Measurements from ENCODE around the gene NSD2.

NSD2 gene

DNA sequence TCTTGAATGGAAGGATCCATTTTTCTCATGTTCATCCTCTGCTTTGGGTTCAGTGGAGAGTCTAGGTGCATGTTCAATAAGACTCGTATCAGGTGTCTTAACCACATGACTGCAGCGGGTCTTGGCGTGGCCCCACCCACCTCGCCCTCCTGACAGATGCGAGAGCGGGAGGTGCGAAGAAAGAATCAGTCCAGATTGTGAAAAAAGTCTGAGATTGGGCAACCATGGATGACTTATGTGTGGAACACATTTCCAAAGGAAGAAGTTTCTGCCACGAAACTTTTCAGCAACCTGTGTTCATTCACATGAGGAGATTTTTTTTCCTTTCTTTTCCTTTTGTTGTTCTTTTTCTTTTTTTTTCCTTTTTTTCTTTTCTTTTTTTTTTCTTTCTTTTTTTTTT, 66.8 kb downstream of the NSD2 start:
- Histone ChIP-seq H3K4me1 (ENCODE audit: control extremely low read depth in 1 of 4, control insufficient read depth in 4 of 4, insufficient read depth in 4 of 4, low read length in 3 of 4) (no peaks in the 10 kb centered on the region), H3K4me3 (ENCODE audit: control insufficient read depth in 1 of 7, extremely low read depth in 1 of 7, insufficient read depth in 4 of 7, low read depth in 2 of 7, low read length in 6 of 7) (no peak overlapping the region), H3K27ac (ENCODE audit: insufficient read depth in 1 of 2, low read depth in 1 of 2, low read length in 2 of 2, poor library complexity in 1 of 2, severe bottlenecking in 2 of 2) (no peak overlapping the region), H3K36me3 (ENCODE audit: control insufficient read depth in 4 of 4, insufficient read depth in 4 of 4, low read length in 3 of 4) (peaks cover 15 to 71% (median 54%) of the 10 kb centered on the region in 4 experiments), H3K27me3 (replicated peaks in 2 of 5; ENCODE audit: control insufficient read depth in 4 of 5, insufficient read depth in 5 of 5, low read length in 4 of 5) (no peaks in the 10 kb centered on the region), H3K9me3 (ENCODE audit: control extremely low read depth in 1 of 5, control insufficient read depth in 4 of 5, insufficient read depth in 2 of 5, low read depth in 1 of 5, low read length in 4 of 5) (no peaks in the 10 kb centered on the region)
- CTCF ChIA-PET = interaction anchor here (0.6 to 1.2 kb wide), 2 partner anchors 23 to 83 kb away, joined by 3 read pairs; no protein-coding TSS in a partner anchor
- POLR2A ChIA-PET = no interaction called here
- no peak for DNase-seq
- 98% methylated on average over 7 of the region's 8 CpGs for WGBS (ENCODE audit: insufficient coverage)

DNA sequence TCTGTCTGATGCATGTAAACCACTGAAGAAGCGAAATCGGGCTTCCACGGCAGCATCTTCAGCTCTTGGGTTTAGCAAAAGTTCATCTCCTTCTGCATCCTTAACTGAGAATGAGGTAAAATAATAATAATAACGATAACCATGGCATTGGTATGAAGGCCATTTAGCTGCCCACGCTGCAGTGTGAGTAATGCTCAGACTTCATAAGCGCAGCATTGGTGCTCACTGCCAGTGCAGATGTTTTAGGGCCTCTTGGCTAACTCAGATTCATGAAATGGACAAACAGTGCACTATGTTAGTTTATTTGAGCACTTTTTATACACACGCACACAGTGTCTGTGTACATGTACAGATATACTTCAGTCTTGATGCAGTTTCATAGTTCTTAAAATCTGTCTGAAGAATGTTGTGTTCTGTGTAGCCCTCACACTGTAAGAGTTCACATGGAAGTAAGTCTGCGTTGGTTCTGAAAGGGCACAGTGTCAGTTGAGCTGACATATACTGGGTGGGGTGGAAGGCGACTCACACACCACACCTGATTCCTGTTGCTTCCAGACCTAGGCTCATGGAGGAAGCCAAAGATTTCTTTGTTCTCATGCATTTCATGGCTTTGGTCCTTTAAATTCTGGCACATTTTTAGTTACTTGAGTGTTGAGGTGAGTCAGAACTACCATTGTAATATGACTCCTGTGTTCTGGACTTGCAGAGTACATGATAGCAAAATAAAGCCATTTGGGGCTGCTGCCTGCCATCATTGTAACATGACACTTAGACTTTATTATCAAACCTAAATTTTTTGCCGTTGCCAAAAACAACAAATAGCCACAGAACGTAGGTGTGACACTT, 68.7 kb downstream of the NSD2 start:
- Histone ChIP-seq H3K9me3 (ENCODE audit: control extremely low read depth in 1 of 5, control insufficient read depth in 4 of 5, insufficient read depth in 2 of 5, low read depth in 1 of 5, low read length in 4 of 5) (no peaks in the 10 kb centered on the region), H3K4me1 (ENCODE audit: control extremely low read depth in 1 of 4, control insufficient read depth in 4 of 4, insufficient read depth in 4 of 4, low read length in 3 of 4) (no peaks in the 10 kb centered on the region), H3K4me3 (ENCODE audit: control insufficient read depth in 1 of 7, extremely low read depth in 1 of 7, insufficient read depth in 4 of 7, low read depth in 2 of 7, low read length in 6 of 7) (no peak overlapping the region), H3K27me3 (replicated peaks in 2 of 5; ENCODE audit: control insufficient read depth in 4 of 5, insufficient read depth in 5 of 5, low read length in 4 of 5) (no peaks in the 10 kb centered on the region), H3K36me3 (ENCODE audit: control insufficient read depth in 4 of 4, insufficient read depth in 4 of 4, low read length in 3 of 4) (peaks cover 22 to 85% (median 57%) of the 10 kb centered on the region in 4 experiments), H3K27ac (ENCODE audit: insufficient read depth in 1 of 2, low read depth in 1 of 2, low read length in 2 of 2, poor library complexity in 1 of 2, severe bottlenecking in 2 of 2) (no peak overlapping the region)
- CTCF ChIA-PET = no interaction called here
- WGBS (ENCODE audit: insufficient coverage) = 96% methylated on average over 11 of the region's 11 CpGs
- POLR2A ChIA-PET = no interaction called here
- no peak for DNase-seq

DNA sequence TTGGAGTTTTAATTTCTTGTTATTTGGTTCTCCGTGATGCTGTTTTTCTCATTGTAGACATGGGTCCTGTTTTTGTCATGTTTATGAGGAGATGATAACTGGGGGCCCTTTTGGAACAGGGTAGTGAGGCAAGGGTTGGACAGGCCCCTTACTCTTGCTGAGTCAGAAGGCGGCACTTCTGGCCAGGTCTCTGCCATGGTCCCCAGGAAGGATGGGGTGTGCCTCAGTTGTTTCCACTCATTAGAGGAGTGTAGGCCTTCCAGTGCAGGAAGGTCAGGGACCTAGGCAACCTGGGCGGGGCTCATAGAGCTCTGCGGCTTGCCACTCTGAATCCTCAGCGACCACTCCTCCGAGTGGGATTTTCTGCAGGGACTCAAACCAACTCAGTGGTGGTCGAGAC, 69.4 kb downstream of the NSD2 start:
- POLR2A ChIA-PET = no interaction called here
- Histone ChIP-seq H3K36me3 (ENCODE audit: control insufficient read depth in 4 of 4, insufficient read depth in 4 of 4, low read length in 3 of 4) (peaks cover 22 to 85% (median 53%) of the 10 kb centered on the region in 4 experiments), H3K4me1 (ENCODE audit: control extremely low read depth in 1 of 4, control insufficient read depth in 4 of 4, insufficient read depth in 4 of 4, low read length in 3 of 4) (no peaks in the 10 kb centered on the region), H3K9me3 (ENCODE audit: control extremely low read depth in 1 of 5, control insufficient read depth in 4 of 5, insufficient read depth in 2 of 5, low read depth in 1 of 5, low read length in 4 of 5) (no peaks in the 10 kb centered on the region), H3K4me3 (ENCODE audit: control insufficient read depth in 1 of 7, extremely low read depth in 1 of 7, insufficient read depth in 4 of 7, low read depth in 2 of 7, low read length in 6 of 7) (no peak overlapping the region), H3K27me3 (replicated peaks in 2 of 5; ENCODE audit: control insufficient read depth in 4 of 5, insufficient read depth in 5 of 5, low read length in 4 of 5) (no peaks in the 10 kb centered on the region), H3K27ac (ENCODE audit: insufficient read depth in 1 of 2, low read depth in 1 of 2, low read length in 2 of 2, poor library complexity in 1 of 2, severe bottlenecking in 2 of 2) (no peak overlapping the region)
- DNase-seq = no peak
- 98% methylated on average over 6 of the region's 7 CpGs for WGBS (ENCODE audit: insufficient coverage)
- CTCF ChIA-PET = no interaction called here

DNA sequence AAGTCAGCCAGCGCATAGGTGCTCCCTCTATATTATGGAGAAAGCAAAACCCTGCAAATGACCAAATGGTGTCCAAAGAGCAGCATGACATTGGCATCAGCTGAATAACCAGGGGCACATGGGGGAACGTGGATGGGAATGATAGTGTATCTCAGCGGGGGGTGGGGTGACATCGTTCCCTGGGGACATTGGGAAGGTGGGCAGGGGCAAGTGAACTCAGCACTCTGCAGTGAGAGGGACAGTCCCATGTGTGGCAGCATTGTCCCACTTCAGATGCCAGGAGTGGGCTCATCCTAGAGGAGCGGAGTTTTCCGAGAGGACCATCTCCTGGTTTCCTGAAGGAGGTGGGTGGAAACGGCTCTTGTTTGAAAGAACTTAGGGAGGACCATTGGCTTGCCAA, 72.7 kb downstream of the NSD2 start:
- ChIA-PET POLR2A (no interaction called here), CTCF (no interaction called here)
- Histone ChIP-seq H3K9me3 (ENCODE audit: control extremely low read depth in 1 of 5, control insufficient read depth in 4 of 5, insufficient read depth in 2 of 5, low read depth in 1 of 5, low read length in 4 of 5) (no peaks in the 10 kb centered on the region), H3K4me3 (ENCODE audit: control insufficient read depth in 1 of 7, extremely low read depth in 1 of 7, insufficient read depth in 4 of 7, low read depth in 2 of 7, low read length in 6 of 7) (no peak overlapping the region), H3K36me3 (ENCODE audit: control insufficient read depth in 4 of 4, insufficient read depth in 4 of 4, low read length in 3 of 4) (peaks cover 17 to 88% (median 52%) of the 10 kb centered on the region in 4 experiments), H3K27me3 (replicated peaks in 2 of 5; ENCODE audit: control insufficient read depth in 4 of 5, insufficient read depth in 5 of 5, low read length in 4 of 5) (no peaks in the 10 kb centered on the region), H3K27ac (ENCODE audit: insufficient read depth in 1 of 2, low read depth in 1 of 2, low read length in 2 of 2, poor library complexity in 1 of 2, severe bottlenecking in 2 of 2) (no peak overlapping the region), H3K4me1 (ENCODE audit: control extremely low read depth in 1 of 4, control insufficient read depth in 4 of 4, insufficient read depth in 4 of 4, low read length in 3 of 4) (no peaks in the 10 kb centered on the region)
- DNase-seq = no peak
- WGBS (ENCODE audit: insufficient coverage) = 100% methylated on average over 3 of the region's 7 CpGs

DNA sequence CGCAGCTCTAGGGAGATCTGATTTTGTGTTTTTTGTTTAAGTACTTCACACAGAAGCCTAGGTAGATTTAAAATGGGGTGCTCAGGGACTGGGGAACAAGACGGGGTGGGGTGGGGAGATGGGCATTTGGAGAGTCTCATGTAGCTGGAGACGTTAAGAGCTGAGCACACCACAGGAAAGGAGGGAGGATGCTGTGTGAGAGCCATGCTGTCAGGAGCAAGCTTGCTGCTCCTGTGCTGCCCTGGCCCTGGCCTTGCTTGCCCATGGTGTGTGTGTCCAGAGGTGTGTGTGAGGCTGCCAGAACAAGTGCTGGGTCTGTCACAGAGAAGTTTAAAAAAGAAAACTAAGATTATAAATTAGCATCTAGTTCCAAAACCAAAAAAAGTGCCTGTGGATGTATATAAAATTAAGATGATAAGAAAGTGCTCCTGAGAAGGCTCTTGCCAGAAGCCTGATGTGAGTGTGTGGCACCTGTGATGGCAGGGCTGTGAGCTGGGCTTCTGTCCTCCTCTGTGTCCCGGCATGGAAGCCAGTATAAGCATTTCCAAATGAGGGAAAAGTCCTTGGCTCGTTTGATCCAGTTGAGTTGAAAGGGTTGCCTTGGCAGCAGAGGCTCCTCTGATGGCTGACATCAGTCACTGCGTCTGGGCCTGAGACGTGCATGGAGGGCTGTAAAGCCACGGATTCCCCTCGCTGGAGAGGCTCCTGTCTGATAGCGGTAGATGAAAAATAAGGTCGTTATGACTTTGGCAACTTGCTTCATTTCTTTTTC, 74.1 kb downstream of the NSD2 start:
- Histone ChIP-seq H3K9me3 (ENCODE audit: control extremely low read depth in 1 of 5, control insufficient read depth in 4 of 5, insufficient read depth in 2 of 5, low read depth in 1 of 5, low read length in 4 of 5) (no peaks in the 10 kb centered on the region), H3K36me3 (ENCODE audit: control insufficient read depth in 4 of 4, insufficient read depth in 4 of 4, low read length in 3 of 4) (peaks cover 15 to 84% (median 46%) of the 10 kb centered on the region in 4 experiments), H3K4me3 (ENCODE audit: control insufficient read depth in 1 of 7, extremely low read depth in 1 of 7, insufficient read depth in 4 of 7, low read depth in 2 of 7, low read length in 6 of 7) (no peak overlapping the region), H3K4me1 (ENCODE audit: control extremely low read depth in 1 of 4, control insufficient read depth in 4 of 4, insufficient read depth in 4 of 4, low read length in 3 of 4) (no peaks in the 10 kb centered on the region), H3K27ac (ENCODE audit: insufficient read depth in 1 of 2, low read depth in 1 of 2, low read length in 2 of 2, poor library complexity in 1 of 2, severe bottlenecking in 2 of 2) (no peak overlapping the region), H3K27me3 (replicated peaks in 2 of 5; ENCODE audit: control insufficient read depth in 4 of 5, insufficient read depth in 5 of 5, low read length in 4 of 5) (no peaks in the 10 kb centered on the region)
- POLR2A ChIA-PET = interaction anchor here (0.8 kb wide), 1 partner anchor 21 kb away, joined by 7 read pairs; no protein-coding TSS in a partner anchor
- CTCF ChIA-PET = no interaction called here
- no peak for DNase-seq
- 93% methylated on average over 10 of the region's 11 CpGs for WGBS (ENCODE audit: insufficient coverage)

DNA sequence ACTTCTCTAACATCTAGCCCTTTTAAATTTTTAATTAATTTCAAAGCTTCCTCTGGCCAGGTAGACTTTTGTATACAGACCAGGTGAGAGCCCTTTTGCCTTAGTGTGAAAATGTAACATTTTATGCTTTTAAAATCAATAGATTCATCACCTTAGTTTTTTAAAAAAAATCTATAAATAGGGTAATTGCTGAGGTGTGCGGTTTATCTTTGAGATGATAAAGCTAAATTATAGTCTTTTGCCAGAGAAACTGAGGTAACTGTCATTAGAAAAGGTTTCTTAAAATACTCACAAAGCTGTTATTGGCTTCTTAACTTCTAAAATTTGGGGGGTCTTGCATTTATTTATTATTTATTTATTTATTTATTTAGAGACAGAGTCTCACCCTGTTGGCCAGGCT, 74.7 kb downstream of the NSD2 start:
- ChIA-PET CTCF (no interaction called here), POLR2A (no interaction called here)
- Histone ChIP-seq H3K27me3 (replicated peaks in 2 of 5; ENCODE audit: control insufficient read depth in 4 of 5, insufficient read depth in 5 of 5, low read length in 4 of 5) (no peaks in the 10 kb centered on the region), H3K9me3 (ENCODE audit: control extremely low read depth in 1 of 5, control insufficient read depth in 4 of 5, insufficient read depth in 2 of 5, low read depth in 1 of 5, low read length in 4 of 5) (no peaks in the 10 kb centered on the region), H3K4me1 (ENCODE audit: control extremely low read depth in 1 of 4, control insufficient read depth in 4 of 4, insufficient read depth in 4 of 4, low read length in 3 of 4) (no peaks in the 10 kb centered on the region), H3K36me3 (ENCODE audit: control insufficient read depth in 4 of 4, insufficient read depth in 4 of 4, low read length in 3 of 4) (peaks cover 15 to 84% (median 46%) of the 10 kb centered on the region in 4 experiments), H3K27ac (ENCODE audit: insufficient read depth in 1 of 2, low read depth in 1 of 2, low read length in 2 of 2, poor library complexity in 1 of 2, severe bottlenecking in 2 of 2) (no peak overlapping the region), H3K4me3 (ENCODE audit: control insufficient read depth in 1 of 7, extremely low read depth in 1 of 7, insufficient read depth in 4 of 7, low read depth in 2 of 7, low read length in 6 of 7) (no peak overlapping the region)
- no CpG with 5 or more reads among the region's 1 CpG for WGBS (ENCODE audit: insufficient coverage)
- no peak for DNase-seq

DNA sequence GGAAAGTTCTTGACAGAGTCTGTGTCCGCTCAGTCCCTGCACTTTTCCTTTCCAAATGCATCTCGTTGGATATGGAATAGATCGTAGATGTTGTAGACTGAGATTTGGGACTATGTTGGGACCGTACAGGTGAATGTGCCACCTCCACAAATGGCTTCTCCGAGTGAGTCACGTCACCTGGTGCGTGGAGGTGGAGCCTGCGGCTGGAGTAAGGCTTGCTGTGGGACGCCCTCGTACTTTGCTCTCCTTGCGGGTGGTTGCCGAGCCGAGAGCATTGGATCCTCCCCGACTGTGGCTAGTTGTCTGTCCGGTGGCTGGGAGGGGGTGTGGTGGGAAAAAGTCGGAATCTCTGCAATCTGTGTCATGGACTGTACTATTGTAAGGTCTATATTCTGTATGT, 77.0 kb downstream of the NSD2 start:
- no peak overlapping the region for H3K27ac ChIP-seq (ENCODE audit: insufficient read depth in 1 of 2, low read depth in 1 of 2, low read length in 2 of 2, poor library complexity in 1 of 2, severe bottlenecking in 2 of 2)
- H3K4me3 ChIP-seq (ENCODE audit: control insufficient read depth in 1 of 7, extremely low read depth in 1 of 7, insufficient read depth in 4 of 7, low read depth in 2 of 7, low read length in 6 of 7) = no peak overlapping the region
- peaks cover 9 to 82% (median 39%) of the 10 kb centered on the region in 4 experiments for H3K36me3 ChIP-seq (ENCODE audit: control insufficient read depth in 4 of 4, insufficient read depth in 4 of 4, low read length in 3 of 4)
- H3K9me3 ChIP-seq (ENCODE audit: control extremely low read depth in 1 of 5, control insufficient read depth in 4 of 5, insufficient read depth in 2 of 5, low read depth in 1 of 5, low read length in 4 of 5) = no peaks in the 10 kb centered on the region
- 97% methylated on average over 13 of the region's 16 CpGs for WGBS (ENCODE audit: insufficient coverage)
- DNase-seq = no peak
- no peaks in the 10 kb centered on the region for H3K4me1 ChIP-seq (ENCODE audit: control extremely low read depth in 1 of 4, control insufficient read depth in 4 of 4, insufficient read depth in 4 of 4, low read length in 3 of 4)
- ChIA-PET CTCF (no interaction called here), POLR2A (no interaction called here)
- H3K27me3 ChIP-seq (replicated peaks in 2 of 5; ENCODE audit: control insufficient read depth in 4 of 5, insufficient read depth in 5 of 5, low read length in 4 of 5) = no peaks in the 10 kb centered on the region
